Upper lobe of right lung (tissue), 1 donor: Measurements from ENCODE around the gene SPECC1L. TPM values are rescaled to one million over a fixed set of nuclear protein-coding genes. Genes with fewer than 3 reads are reported as not detected.

ENCODE experiments used
- ATAC-seq: fragments of 200-7000 bp; cut with Tn5 transposase; one replicate; pipeline ENCODE4 v1.9.1; 2020; ENCODE audit warnings: mild to moderate bottlenecking, moderate library complexity
- DNase-seq: peaks from one replicate; pipeline ENCODE4 v3.0.0-alpha.2; 2020
- H3K27ac ChIP-seq: fragments of 200-600 bp; one replicate; pipeline ENCODE4 v1.8.0; 2022
- H3K27me3 ChIP-seq: fragments of 200-600 bp; one replicate; pipeline ENCODE4 v1.8.0; 2022; ENCODE audit warnings: mild to moderate bottlenecking
- H3K36me3 ChIP-seq: fragments of 200-600 bp; one replicate; pipeline ENCODE4 v1.8.0; 2022
- H3K4me1 ChIP-seq: fragments of 200-600 bp; one replicate; pipeline ENCODE4 v1.8.0; 2022
- H3K4me3 ChIP-seq: fragments of 200-600 bp; one replicate; pipeline ENCODE4 v1.8.0; 2022; ENCODE audit warnings: mild to moderate bottlenecking
- H3K9me3 ChIP-seq: fragments of 200-600 bp; one replicate; pipeline ENCODE4 v1.8.0; 2022
- CTCF ChIP-seq: fragments of 200-600 bp; IDR thresholded peaks from one replicate; pipeline ENCODE4 v1.8.0; 2022; ENCODE audit warnings: antibody characterized with exemption
- intact Hi-C: fragments of 100-400 bp; cut with DNase I; formaldehyde crosslinking; loops from one replicate; pipeline ENCODE4 v1.11.0; 2022
- total RNA-seq: library from RNA; stranded (reverse); fragmentation: NEBNext Ultra II Directional; extraction: Animal tissue kit (Norgen Biotek cat#: 25700); gene quantifications from one replicate; pipeline ENCODE4 v1.2.1, GENCODE V29; 2021
- donor health status: DM: no; HTN: yes; CAD: no; lungs with severe emphysema.

SPECC1L gene
- total RNA-seq, 1 donor from 2014 or later, result 87.1 TPM

GRCh38 chr22:24432059-24432853 is 161.6 kb downstream of the SPECC1L start:
- peak; percentile 28 for ATAC-seq

GRCh38 chr22:24433001-24433827 is 162.6 kb downstream of the SPECC1L start:
- no peak for ATAC-seq
- Histone ChIP-seq H3K4me3 (no peak overlapping the region), H3K4me1 (peaks cover 55% of the 10 kb centered on the region), H3K36me3 (no peaks in the 10 kb centered on the region), H3K27me3 (no peaks in the 10 kb centered on the region), H3K9me3 (no peaks in the 10 kb centered on the region), H3K27ac (peak overlapping the region; percentile 63)
- no peak for TF ChIP-seq CTCF
- intact Hi-C loops, result no loop called here
- peak; percentile 54 for DNase-seq

More at GRCh38 chr22:24432059-24432853, 161.6 kb downstream of the SPECC1L start:
- intact Hi-C loops, result no loop called here
- Histone ChIP-seq H3K27ac (no peak overlapping the region), H3K4me3 (no peak overlapping the region), H3K9me3 (no peaks in the 10 kb centered on the region), H3K27me3 (no peaks in the 10 kb centered on the region), H3K4me1 (peaks cover 55% of the 10 kb centered on the region), H3K36me3 (no peaks in the 10 kb centered on the region)
- TF ChIP-seq CTCF, result no peak
- DNase-seq, result peak; percentile 75

- DNase-seq, result peak; percentile 55
- no peak for TF ChIP-seq CTCF
- Histone ChIP-seq H3K36me3 (no peaks in the 10 kb centered on the region), H3K4me1 (peaks cover 53% of the 10 kb centered on the region), H3K9me3 (no peaks in the 10 kb centered on the region), H3K4me3 (no peak overlapping the region), H3K27ac (peak overlapping the region; percentile 63), H3K27me3 (no peaks in the 10 kb centered on the region)
- intact Hi-C loops, result no loop called here
- ATAC-seq, result peak; percentile 42
These were observed 163.3 kb downstream of the SPECC1L start for GRCh38 chr22:24433828-24434470.

GRCh38 chr22:24434471-24435322 is 164.1 kb downstream of the SPECC1L start:
- intact Hi-C loops, result no loop called here
- no peak for TF ChIP-seq CTCF
- Histone ChIP-seq H3K27me3 (no peaks in the 10 kb centered on the region), H3K27ac (peak overlapping the region; percentile 63), H3K4me3 (no peak overlapping the region), H3K36me3 (no peaks in the 10 kb centered on the region), H3K4me1 (peaks cover 48% of the 10 kb centered on the region), H3K9me3 (no peaks in the 10 kb centered on the region)
- ATAC-seq, result peak; percentile 48
- peak; percentile 59 for DNase-seq

GRCh38 chr22:24435323-24435645 is 164.7 kb downstream of the SPECC1L start:
- Histone ChIP-seq H3K9me3 (no peaks in the 10 kb centered on the region), H3K36me3 (no peaks in the 10 kb centered on the region), H3K27me3 (no peaks in the 10 kb centered on the region), H3K4me3 (no peak overlapping the region), H3K4me1 (peaks cover 45% of the 10 kb centered on the region), H3K27ac (peak overlapping the region; percentile 63)
- ATAC-seq, result no peak
- intact Hi-C loops, result no loop called here
- TF ChIP-seq CTCF, result no peak
- DNase-seq, result no peak
